OCI-LY7 (cell line): ENCODE data around the gene ZNF382. TPM values are rescaled to one million over a fixed set of nuclear protein-coding genes. Genes with fewer than 3 reads are reported as not detected.
A peak's percentile ranks its signal among the peaks of the same experiment; 100 is the strongest.

Experiments used
- BruUV-seq: library from RNA; stranded (reverse); fragments of 400-500 nt; replicated peaks from 2 replicates; lab custom pipeline; 2021; lab: Mats Ljungman, UMichigan
- CTCF ChIA-PET: fragments of 300-600 bp; sonication (Branson Sonifier 250); formaldehyde crosslinking; loops from one replicate; lab custom pipeline; 2022; ENCODE audit warnings: antibody characterized with exemption; ENCODE audit not compliant: unreplicated experiment; lab: Charles Lee
- POLR2A ChIA-PET: fragments of 300-600 bp; sonication (Branson Sonifier 250); formaldehyde crosslinking; loops from one replicate; lab custom pipeline; 2022; ENCODE audit warnings: antibody characterized with exemption; lab: Charles Lee
- DNase-seq: peaks from one replicate; pipeline ENCODE4 v3.0.0-alpha.2; 2015; ENCODE audit warnings: low spot score
- H2AFZ ChIP-seq: fragments of 200-600 bp; sonication (generic), shearing (Covaris generic); 2 replicates; pipeline ENCODE4 v1.6.1; 2014; ENCODE audit warnings: mild to moderate bottlenecking, antibody characterized with exemption, low read length, moderate library complexity
- H3K27ac ChIP-seq: fragments of 200-600 bp; sonication (generic); 2 replicates; pipeline ENCODE4 v1.5.1; 2014; ENCODE audit warnings: mixed run types, low read depth, mild to moderate bottlenecking, moderate library complexity, low read length, inconsistent platforms; ENCODE audit not compliant: poor library complexity, severe bottlenecking
- H3K36me3 ChIP-seq: fragments of 200-600 bp; sonication (generic); 2 replicates; pipeline ENCODE4 v1.6.1; 2014; ENCODE audit warnings: mild to moderate bottlenecking, antibody characterized with exemption, low read length, moderate library complexity, mixed read lengths; ENCODE audit not compliant: insufficient read depth
- H3K4me1 ChIP-seq: fragments of 200-600 bp; sonication (generic); 2 replicates; pipeline ENCODE4 v1.5.1; 2014; ENCODE audit warnings: mild to moderate bottlenecking, low read length; ENCODE audit not compliant: insufficient read depth, poor library complexity, severe bottlenecking
- H3K4me2 ChIP-seq: fragments of 200-600 bp; sonication (generic); 2 replicates; pipeline ENCODE4 v1.6.1; 2014; ENCODE audit warnings: mild to moderate bottlenecking, low read length
- H3K4me3 ChIP-seq: fragments of 200-600 bp; sonication (generic); 2 replicates; pipeline ENCODE4 v1.5.1; 2014; ENCODE audit warnings: mild to moderate bottlenecking, low read depth, low read length; ENCODE audit not compliant: poor library complexity, severe bottlenecking
- H3K79me2 ChIP-seq: fragments of 200-600 bp; sonication (generic); 2 replicates; pipeline ENCODE4 v1.6.1; 2016; ENCODE audit warnings: low read depth, mild to moderate bottlenecking, low read length, moderate library complexity, mixed read lengths; ENCODE audit not compliant: insufficient read depth
- H3K9me2 ChIP-seq: fragments of 200-600 bp; sonication (generic); 2 replicates; pipeline ENCODE4 v1.6.1; 2016; ENCODE audit warnings: mild to moderate bottlenecking, low read length, mixed read lengths; ENCODE audit not compliant: insufficient read depth
- H3K9me3 ChIP-seq: fragments of 200-600 bp; sonication (generic); 2 replicates; pipeline ENCODE4 v1.6.1; 2014; ENCODE audit warnings: mild to moderate bottlenecking, mixed run types, low read length, mixed read lengths
- H4K20me1 ChIP-seq: fragments of 200-600 bp; sonication (generic); 2 replicates; pipeline ENCODE4 v1.6.1; 2014; ENCODE audit warnings: mild to moderate bottlenecking, antibody characterized with exemption, low read length, moderate library complexity, mixed read lengths; ENCODE audit not compliant: insufficient read depth
- CTCF ChIP-seq: fragments of 200-600 bp; sonication (generic); conservative IDR thresholded peaks from 2 replicates; pipeline ENCODE4 v1.5.1; 2014; ENCODE audit warnings: mild to moderate bottlenecking, antibody characterized with exemption, low read length, moderate library complexity, mixed read lengths
- EZH2phosphoT487 ChIP-seq: fragments of 200-600 bp; sonication (generic); IDR thresholded peaks from 2 replicates; pipeline ENCODE4 v1.6.1; 2018; ENCODE audit warnings: low read depth, borderline replicate concordance, mild to moderate bottlenecking, mixed run types, antibody characterized with exemption, low read length, moderate library complexity, mixed read lengths
- intact Hi-C: fragments of 100-400 bp; cut with micrococcal nuclease; formaldehyde crosslinking; loops from one replicate; pipeline ENCODE4 v1.10.0; 2022; ENCODE audit not compliant: unreplicated experiment
- total RNA-seq, 2 experiments: library from RNA; depleted of rRNA in 1 of 2; stranded (reverse); fragments of >200 nt in 1 of 2; shearing (Covaris generic) in 1 of 2; gene quantifications; 2 replicates each; pipeline ENCODE4 v1.2.3, GENCODE V29; 2014 to 2022

The ZNF382 gene
- total RNA-seq, 2 experiments from 2014 or later: 2.1 TPM

- peaks cover 28% of the 10 kb centered on the region; the same call in 1 of the 2 replicates for H3K9me3 ChIP-seq
- peak overlapping the region; percentile 91 for H3K4me3 ChIP-seq
- peak overlapping the region; percentile 65 for H2AFZ ChIP-seq
- BruUV-seq: no TSS peak
- POLR2A ChIA-PET: interaction anchor here (1.1 kb wide), 1 partner anchor 12 kb away, joined by 3 read pairs; no protein-coding TSS in a partner anchor
- peaks cover 70% of the 10 kb centered on the region for H3K36me3 ChIP-seq
- intact Hi-C loops: loop anchor here (2.0 to 5.0 kb wide), 5 partner anchors 45 to 893 kb away; partner anchors contain the start of genes ZNF260, ZNF420, ZNF567 and ZNF569
- peaks cover 19% of the 10 kb centered on the region for H3K4me1 ChIP-seq
- CTCF ChIA-PET: no interaction called here
- TF ChIP-seq EZH2phosphoT487: no peak
- TF ChIP-seq CTCF: no peak
- peaks cover 30% of the 10 kb centered on the region; the same call in 1 of the 2 replicates for H3K79me2 ChIP-seq
- no peaks in the 10 kb centered on the region for H3K9me2 ChIP-seq
- H3K27ac ChIP-seq: peak overlapping the region; percentile 35
- peak overlapping the region; percentile 71 for H3K4me2 ChIP-seq
- H4K20me1 ChIP-seq: no peaks in the 10 kb centered on the region
- DNase-seq: no peak
Observed at GRCh38 chr19:36573895-36574720, 31.0 kb upstream of the ZNF382 start.

GRCh38 chr19:36574741-36575140, 30.4 kb upstream of the ZNF382 start:
- peak overlapping the region; percentile 71 for H3K4me2 ChIP-seq
- peaks cover 33% of the 10 kb centered on the region; the same call in 1 of the 2 replicates for H3K9me3 ChIP-seq
- H3K27ac ChIP-seq: no peak overlapping the region
- peaks cover 19% of the 10 kb centered on the region for H3K4me1 ChIP-seq
- ChIA-PET POLR2A (interaction anchor here (1.1 kb wide), 1 partner anchor 11 kb away, joined by 3 read pairs; no protein-coding TSS in a partner anchor), CTCF (no interaction called here)
- intact Hi-C loops: loop anchor here (5.0 kb wide), 3 partner anchors 82 to 893 kb away; partner anchors contain the start of genes ZNF567, ZNF569 and ZNF570
- peaks cover 30% of the 10 kb centered on the region; the same call in 1 of the 2 replicates for H3K79me2 ChIP-seq
- TF ChIP-seq CTCF: no peak
- TF ChIP-seq EZH2phosphoT487: no peak
- TSS peak; percentile 69 for BruUV-seq
- peaks cover 70% of the 10 kb centered on the region for H3K36me3 ChIP-seq
- H4K20me1 ChIP-seq: no peaks in the 10 kb centered on the region
- DNase-seq: no peak
- no peaks in the 10 kb centered on the region for H3K9me2 ChIP-seq
- H3K4me3 ChIP-seq: peak overlapping the region; percentile 91
- H2AFZ ChIP-seq: no peak overlapping the region
